Stimulated activated CD8-positive, alpha-beta memory T cell treated with anti-CD3 and anti-CD28 coated beads, Interleukin-12 subunit alpha, Interleukin-12 subunit beta, amount 100 ng/mL, for 1 hour (primary cell): Measurements from ENCODE around the gene STARD10.

Experiments
- DNase-seq: peaks from one replicate; pipeline ENCODE4 v3.0.0-alpha.2; 2020; ENCODE audit warnings: low read depth

STARD10 gene

DNA sequence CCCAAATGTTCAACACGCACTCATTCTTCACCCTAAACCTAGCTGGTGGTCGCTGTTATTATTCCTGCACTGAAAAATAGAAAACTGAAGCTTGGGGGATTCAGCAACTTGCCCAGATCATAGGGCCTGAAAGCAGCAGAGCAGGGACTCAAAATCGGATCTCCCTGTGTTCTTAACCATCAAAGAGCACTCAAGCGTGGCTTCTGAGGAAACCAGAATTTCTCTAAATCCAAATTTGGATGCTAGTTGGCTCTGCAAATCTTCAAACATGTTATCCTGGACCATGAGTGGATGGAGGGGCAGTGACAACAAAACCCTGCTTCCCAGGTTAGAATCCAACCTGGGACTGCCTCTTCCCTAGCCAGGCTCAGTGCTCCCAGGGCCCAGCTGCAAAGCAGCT, 30.0 kb downstream of the STARD10 start:
- no peak for DNase-seq

- no peak for DNase-seq
Observed at GRCh38 chr11:72762641-72763304, 31.1 kb downstream of the STARD10 start.

DNA sequence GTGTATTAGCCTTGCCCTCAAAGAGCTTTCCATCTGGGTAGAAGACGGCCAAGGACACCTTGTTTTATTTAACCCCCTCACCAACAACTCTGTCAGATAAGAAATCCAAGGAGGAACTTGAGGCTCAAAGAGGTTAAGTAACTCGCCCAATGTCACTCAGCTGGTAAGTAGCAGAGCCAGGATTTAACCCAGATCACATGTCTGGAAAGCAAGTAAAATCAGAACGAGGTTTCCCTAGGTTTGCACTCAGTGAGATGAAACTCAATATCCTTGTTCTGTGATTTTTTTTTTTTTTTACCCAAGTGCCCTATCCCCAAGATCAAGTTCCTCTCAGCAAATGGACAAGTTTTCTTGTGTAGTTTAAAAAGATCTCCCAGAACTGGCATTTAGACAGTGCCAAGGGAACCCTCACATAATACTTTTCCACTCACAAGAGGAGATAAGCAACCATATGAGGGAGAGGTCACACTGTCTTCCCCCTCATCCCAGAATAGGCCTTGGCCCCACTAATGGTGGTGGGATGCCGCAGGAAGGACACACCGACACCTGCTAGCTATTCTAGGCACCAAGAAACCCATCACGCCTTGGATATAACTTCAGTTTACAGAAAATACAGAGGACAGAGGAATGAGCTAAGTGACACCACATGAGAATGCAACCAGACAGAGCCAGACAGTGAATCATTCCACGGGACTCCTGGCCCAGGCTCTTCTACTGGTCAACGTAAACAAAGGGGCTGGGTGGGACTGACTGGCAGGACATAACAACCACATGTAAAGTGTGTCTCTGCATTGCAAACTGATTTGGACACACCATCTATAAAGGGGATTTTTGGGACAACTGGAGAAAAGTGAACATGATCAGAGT, 33.1 kb downstream of the STARD10 start:
- DNase-seq, result no peak

GRCh38 chr11:72759468-72759985, 34.3 kb downstream of the STARD10 start:
- DNase-seq, result no peak

GRCh38 chr11:72758690-72759389, 35.0 kb downstream of the STARD10 start:
- no peak for DNase-seq

DNA sequence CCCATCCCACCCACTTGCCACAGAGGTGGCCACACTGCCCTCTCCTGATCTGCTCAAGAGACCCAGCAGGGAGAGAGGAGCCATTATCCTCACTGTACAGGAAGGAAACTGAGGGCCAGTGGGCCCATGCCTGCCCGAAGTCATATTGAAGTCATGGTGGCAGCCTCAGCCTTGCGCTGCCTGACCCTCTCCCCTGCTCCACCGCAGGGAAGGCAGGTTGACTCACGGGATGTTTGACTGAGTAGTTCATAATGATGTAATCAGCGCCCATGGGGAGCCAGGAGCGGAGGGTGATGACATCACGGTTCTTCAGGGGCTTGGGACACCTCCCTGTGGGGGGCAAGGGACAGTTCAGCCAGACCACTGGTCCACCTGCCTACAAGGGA, 35.5 kb downstream of the STARD10 start:
- DNase-seq, result no peak

DNA sequence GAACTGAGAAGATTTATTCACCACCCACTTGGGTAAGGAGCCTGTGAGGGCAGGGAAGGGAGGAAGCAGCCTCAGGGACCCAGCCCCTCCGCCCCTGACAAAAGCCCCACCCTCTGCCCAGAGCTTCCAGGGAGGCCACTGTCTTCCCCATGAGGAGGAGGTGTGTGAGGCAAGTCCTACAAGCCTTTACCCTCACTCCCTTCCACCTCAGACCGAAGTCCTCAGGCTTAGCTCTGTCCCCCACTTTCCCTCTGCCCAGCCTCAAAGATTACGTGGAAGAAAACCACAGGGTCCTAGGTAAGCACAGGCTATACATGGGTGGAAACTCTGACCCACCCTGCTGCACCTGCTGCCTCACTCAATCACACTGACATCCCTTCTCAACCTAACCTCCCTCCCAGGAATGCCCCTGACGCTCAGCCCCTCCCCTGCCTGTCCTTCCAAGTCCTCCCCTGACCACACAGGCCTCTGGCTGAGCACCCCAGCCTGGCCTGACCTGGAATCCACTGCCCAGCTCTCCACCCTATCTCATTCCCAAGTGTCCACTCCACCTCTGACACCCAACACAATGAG, 38.0 kb downstream of the STARD10 start:
- DNase-seq, result no peak

DNA sequence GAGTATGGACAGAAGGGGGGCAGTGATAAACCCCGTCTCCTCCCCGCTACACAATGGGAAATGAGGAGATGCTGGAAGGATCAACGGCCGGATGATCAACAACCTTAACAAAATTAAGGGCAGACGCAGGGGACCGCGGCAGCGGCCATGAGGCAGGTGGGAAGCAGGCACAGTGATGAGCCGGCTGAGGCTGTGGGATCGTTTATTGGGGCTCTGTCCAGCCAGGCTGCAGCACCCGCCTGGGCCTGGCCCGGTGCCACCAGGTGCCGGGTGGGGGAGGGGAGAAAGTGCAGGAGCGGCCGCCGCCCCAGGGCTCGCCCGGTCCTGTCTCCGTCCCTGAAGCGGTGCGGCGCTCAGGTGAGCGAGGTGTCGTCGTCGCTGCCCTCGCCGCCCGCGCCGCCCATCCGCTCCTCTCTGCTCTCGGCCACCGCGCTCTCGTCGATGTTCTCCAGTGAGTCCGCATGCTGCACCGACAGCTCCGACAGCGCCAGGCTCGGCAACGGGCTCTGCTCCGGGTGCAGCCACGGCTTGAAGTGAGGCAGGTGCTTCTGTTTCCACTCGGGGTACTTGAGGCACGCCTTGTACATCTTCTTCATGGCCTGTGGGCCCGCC, 39.2 kb downstream of the STARD10 start:
- DNase-seq, result no peak

GRCh38 chr11:72754149-72754543, 39.7 kb downstream of the STARD10 start:
- DNase-seq, result no peak

DNA sequence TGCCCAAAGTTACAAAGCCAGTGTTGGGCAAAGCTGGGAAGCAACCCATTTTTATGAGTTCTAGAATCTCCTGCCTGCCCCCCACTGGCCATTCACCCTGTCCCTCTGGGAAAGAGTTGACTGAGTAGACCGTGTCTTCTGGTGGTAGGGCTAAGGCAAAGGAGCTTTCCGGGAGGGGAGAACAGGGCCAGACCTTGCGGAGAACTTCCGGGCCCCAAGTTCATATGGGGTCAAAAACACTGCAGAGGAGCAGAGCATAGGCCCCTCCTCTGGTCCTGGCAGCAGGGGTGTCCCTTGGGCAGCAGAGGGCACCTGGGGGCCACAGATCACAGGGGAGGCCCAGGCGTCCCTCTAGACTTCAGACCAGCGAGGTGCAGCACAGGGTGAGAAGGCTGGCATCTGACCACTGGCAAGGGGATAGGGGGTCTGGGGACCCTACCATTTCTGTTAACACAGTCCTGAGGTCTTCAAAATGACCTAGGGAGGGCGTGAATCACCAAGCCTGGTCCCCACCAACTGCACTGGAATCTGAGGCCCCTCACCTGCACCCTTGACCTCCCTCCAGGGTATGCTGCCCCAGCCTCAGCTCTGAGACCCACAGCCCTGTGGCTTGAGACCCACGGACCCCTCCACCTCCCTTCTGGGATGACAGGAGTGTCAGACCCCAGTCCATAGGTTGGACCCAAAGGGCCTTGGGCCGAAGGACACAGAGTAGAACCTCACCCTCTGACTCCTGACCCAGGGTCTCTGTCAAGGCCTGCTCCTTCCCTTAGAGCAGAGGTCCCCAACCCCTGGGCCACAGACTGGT, 40.3 kb downstream of the STARD10 start:
- no peak for DNase-seq

- peak; percentile 49 for DNase-seq
Observed at GRCh38 chr11:72752088-72752914, 41.5 kb downstream of the STARD10 start, which contains the start of gene ARAP1. TSS of gene ARAP1 (minus strand) at chr11:72752408. CDS start at chr11:72727128, 25,280 bp downstream.

GRCh38 chr11:72751116-72752087, 42.4 kb downstream of the STARD10 start:
- DNase-seq, result no peak

DNA sequence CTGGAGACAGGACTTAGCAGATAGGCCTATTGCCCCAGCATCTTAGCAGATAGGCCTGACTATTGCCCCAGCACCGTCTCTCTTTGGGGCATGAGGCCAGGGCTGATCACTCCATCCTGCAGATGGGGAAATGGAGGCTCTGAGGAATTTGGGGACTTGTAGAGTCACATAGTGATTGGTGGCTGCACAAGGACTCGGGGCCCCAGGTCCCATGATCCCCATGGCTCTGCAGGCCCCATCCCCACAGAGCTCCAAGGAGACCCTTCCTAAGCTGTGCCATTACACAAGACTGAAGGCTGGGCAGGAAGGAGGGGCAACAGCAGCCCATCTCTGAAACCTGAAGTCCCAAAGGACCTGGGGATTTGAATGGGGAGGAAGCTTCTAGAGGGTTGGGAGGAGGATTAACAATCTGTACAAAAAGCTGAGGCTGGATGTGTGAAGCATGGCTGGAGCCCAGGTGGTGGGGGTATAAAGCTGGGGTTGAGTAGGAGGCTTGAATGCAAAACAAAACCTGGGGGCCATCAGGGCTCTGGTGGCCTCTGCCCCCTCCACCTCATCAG, 43.2 kb downstream of the STARD10 start:
- no peak for DNase-seq

DNA sequence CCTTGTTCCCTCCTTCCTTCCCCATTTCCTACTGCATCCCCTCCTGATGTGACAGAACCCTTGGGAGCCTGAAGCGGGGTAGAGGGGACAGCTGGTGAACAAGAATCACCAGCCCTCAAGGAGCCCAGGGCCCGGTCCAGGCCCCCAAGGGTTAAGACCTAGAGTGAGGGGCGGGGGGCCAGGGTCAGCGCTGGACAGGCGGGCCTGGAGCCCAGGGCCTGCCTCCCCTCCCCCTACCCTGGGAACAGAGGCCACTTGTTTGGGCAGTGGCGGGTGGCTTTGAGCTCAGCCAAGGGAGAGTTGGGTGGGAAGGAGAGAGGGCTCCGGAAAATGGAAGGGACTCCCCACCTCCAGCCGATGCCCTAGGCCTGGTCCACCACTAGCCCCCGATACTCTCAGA, 43.8 kb downstream of the STARD10 start:
- DNase-seq, result no peak

GRCh38 chr11:72747289-72747855, 46.5 kb downstream of the STARD10 start:
- no peak for DNase-seq

DNA sequence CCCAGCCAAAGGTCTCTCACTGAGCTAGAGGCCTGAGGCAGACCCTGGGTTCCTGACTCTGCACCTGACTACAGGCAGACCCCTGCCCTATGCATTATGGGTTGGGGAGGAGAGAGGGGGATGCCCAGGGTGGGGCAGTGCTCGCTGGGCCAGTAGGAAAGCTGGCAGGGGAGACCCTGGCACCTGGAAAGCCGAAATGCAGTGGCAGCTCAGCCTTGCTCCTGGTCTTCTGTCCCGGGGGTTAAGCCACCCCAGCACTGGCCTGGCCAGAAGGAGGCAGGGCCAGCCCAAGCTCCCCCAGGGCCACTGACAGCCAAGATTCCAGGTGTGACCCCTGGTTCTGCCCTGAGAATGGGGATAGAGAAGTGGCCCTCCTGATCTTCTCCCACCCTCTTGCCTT, 47.0 kb downstream of the STARD10 start:
- no peak for DNase-seq

- DNase-seq, result no peak
Observed at GRCh38 chr11:72745925-72746550, 47.8 kb downstream of the STARD10 start.

DNA sequence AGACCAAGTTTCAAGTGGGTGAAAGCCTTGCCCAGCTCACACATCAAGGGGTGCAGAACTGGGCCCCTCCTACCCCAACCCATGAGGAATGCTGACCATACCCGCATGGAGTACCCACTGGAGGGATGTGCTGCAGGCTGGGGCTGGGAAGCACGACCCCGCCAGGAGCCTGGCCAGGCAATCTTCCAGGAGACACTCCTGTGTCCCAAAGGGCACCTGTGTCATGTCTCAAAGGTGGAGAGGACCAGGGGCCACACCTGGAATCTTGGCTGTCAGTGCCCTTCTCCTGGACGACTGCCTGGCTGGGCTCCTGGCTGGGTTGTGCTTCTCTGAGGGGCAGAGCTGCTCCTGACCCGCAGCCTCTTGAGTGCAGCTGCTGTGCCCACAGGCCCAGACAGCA, 48.3 kb downstream of the STARD10 start:
- DNase-seq, result no peak
